Hepatocyte (in vitro differentiated cells): ENCODE data around the gene RPTOR.

Experiments
- CTCF ChIP-seq: fragments of 200-600 bp; sonication (generic); IDR thresholded peaks from 2 replicates; pipeline ENCODE4 v1.5.1; 2016; ENCODE audit warnings: antibody characterized with exemption, mild to moderate bottlenecking; ENCODE audit not compliant: poor library complexity
- EZH2 ChIP-seq: fragments of 200-600 bp; sonication (generic); IDR thresholded peaks from 2 replicates; pipeline ENCODE4 v1.6.1; 2016; ENCODE audit warnings: antibody characterized with exemption, mild to moderate bottlenecking, borderline replicate concordance

- TF ChIP-seq EZH2: no peak
- TF ChIP-seq CTCF: no peak
Observed at GRCh38 chr17:80753685-80754345, 209.2 kb downstream of the RPTOR start.
